KOPT-K1 (cell line): ENCODE measurements around the gene KLHL6.

Experiments
- H3K27ac ChIP-seq: fragments of 200-600 bp; sonication (generic); 2 replicates; pipeline ENCODE4 v1.5.1; 2016; ENCODE audit warnings: antibody characterized with exemption, mild to moderate bottlenecking, low read depth, low read length; ENCODE audit not compliant: poor library complexity, severe bottlenecking
- H3K36me3 ChIP-seq: fragments of 200-600 bp; sonication (generic); 2 replicates; pipeline ENCODE4 v1.5.1; 2017; ENCODE audit warnings: antibody characterized with exemption, mild to moderate bottlenecking, low read length, moderate library complexity; ENCODE audit not compliant: insufficient read depth
- H3K9me3 ChIP-seq: fragments of 200-600 bp; sonication (generic); 2 replicates; pipeline ENCODE4 v1.5.1; 2017; ENCODE audit warnings: antibody characterized with exemption, low read length, mild to moderate bottlenecking; ENCODE audit not compliant: insufficient read depth, poor library complexity, severe bottlenecking

The KLHL6 gene, protein sequence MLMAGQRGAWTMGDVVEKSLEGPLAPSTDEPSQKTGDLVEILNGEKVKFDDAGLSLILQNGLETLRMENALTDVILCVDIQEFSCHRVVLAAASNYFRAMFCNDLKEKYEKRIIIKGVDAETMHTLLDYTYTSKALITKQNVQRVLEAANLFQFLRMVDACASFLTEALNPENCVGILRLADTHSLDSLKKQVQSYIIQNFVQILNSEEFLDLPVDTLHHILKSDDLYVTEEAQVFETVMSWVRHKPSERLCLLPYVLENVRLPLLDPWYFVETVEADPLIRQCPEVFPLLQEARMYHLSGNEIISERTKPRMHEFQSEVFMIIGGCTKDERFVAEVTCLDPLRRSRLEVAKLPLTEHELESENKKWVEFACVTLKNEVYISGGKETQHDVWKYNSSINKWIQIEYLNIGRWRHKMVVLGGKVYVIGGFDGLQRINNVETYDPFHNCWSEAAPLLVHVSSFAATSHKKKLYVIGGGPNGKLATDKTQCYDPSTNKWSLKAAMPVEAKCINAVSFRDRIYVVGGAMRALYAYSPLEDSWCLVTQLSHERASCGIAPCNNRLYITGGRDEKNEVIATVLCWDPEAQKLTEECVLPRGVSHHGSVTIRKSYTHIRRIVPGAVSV

DNA sequence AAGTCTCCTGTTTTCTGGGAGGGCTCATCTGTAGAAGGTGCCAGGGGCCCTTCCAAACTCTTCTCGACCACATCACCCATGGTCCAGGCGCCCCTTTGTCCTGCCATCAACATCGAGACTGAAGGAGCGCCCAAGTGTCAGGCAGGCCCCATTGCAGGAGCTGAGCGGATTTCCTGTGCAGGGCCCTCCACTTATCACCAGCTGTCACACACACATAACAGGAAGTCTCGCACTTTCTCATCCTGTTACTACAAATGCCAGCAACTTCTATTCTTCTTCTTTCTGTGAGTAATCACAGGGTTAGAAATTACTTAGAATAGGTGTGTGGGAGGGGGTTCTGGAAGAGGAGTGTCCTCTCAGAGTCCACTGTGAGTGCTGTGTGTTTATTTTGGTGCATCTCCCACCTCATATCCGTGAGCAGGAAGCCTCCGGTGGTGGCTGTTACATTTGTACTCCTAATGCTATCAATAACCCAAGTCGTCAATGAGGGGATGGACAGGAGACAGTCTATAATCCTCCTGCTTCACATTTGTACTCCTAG is at the start of gene KLHL6:
KLHL6 (minus strand) TSS at position 166 of the 541 bp plus-strand sequence; CDS start at position 113, 53 bp downstream.
- Histone ChIP-seq H3K27ac (peak within 1 kb of the TSS; percentile 90), H3K9me3 (no peaks in the 10 kb centered on the region), H3K36me3 (no peaks in the 10 kb centered on the region)

DNA sequence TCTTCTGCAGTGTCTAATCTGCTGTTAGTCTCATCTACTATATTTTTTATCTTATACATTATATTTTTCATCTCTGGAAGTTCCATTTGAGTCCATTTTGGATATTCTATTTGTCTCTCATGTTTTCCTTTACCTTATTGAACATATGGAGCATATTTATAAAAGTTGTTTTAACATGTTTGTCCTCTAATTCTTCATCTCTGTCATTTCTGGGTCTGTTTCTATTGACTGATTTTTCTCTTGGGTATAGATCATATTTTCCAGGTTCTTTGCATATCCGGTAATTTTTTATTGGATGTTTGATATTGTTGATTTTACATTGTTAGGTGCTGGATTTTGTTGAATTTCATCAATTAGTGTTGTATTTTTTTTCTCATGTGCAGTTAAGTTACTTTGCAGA is 42.5 kb upstream of the KLHL6 start:
- Histone ChIP-seq H3K36me3 (no peaks in the 10 kb centered on the region), H3K27ac (no peak overlapping the region)

DNA sequence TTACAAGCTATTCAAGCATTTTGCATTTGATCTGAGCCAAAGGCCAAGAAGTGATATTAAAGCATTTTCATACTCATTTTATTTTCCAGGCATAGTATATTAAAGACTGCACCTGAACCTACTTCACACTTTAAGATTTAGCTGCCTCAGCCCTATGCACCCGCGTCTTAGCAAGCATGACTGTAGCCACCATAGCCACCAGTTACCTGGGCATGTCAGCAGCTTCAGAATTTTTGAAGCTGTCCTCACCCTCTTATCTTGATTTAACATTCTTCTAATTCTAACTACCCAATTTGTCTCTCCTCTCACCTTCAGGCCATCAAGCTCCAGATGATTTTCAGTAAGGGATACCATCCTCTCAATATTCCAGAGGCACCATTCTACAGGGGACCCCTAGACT is 39.1 kb upstream of the KLHL6 start:
- Histone ChIP-seq H3K9me3 (peaks cover 13% of the 10 kb centered on the region), H3K27ac (no peak overlapping the region), H3K36me3 (no peaks in the 10 kb centered on the region)

More for the DNA sequence above, 42.5 kb upstream of the KLHL6 start:
- H3K9me3 ChIP-seq: peaks cover 13% of the 10 kb centered on the region

DNA sequence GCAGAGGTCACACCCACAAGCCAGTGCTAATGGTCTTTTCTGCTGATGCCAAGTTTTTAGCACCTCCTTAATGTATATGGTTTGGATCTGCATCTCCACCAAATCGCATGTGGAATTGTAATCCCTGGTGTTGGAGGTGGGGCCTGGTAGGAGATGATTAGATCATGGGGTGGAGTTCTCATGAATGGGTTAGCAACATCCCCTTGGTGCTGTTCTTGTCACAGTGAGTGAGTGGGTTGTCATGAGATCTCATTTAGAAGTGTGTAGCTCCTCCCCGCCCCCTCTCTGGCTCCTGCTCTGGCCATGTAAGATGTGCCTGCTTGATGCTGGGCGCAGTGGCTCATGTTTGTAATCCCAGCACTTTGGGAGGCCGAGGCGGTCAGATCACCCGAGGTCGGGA is 37.3 kb upstream of the KLHL6 start:
- Histone ChIP-seq H3K36me3 (no peaks in the 10 kb centered on the region), H3K9me3 (peaks cover 6% of the 10 kb centered on the region), H3K27ac (no peak overlapping the region)

DNA sequence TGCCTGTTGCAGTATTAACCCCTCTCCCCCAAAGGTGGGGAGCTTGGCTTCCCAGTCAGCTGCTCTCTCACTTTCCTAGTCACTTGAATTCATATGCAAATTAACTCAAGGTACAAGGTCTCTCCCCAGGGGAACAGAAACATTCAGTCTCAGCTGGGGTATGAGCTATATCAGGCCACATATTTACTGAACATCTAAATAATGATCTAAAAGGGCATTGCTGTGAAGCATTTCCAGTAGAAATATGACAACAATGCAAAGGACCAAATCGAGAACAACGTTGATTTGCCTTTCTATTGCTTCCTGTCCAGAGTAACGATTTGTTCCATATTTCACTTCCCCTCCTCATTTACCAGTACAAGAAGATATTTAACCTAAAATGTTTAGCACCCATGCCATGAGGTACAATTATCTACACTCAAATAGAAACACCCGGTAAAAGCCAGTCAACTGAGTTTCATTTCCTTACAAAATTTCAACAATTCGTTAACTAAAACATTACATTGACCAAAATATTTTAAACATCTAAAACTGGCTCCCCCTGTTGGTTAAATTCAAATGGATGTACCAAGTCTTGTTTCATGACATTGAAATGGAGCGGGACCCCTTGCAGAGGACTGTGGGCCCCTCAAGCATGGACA is 36.5 kb upstream of the KLHL6 start:
- no peak overlapping the region for H3K27ac ChIP-seq
- H3K9me3 ChIP-seq: no peaks in the 10 kb centered on the region
- no peaks in the 10 kb centered on the region for H3K36me3 ChIP-seq

DNA sequence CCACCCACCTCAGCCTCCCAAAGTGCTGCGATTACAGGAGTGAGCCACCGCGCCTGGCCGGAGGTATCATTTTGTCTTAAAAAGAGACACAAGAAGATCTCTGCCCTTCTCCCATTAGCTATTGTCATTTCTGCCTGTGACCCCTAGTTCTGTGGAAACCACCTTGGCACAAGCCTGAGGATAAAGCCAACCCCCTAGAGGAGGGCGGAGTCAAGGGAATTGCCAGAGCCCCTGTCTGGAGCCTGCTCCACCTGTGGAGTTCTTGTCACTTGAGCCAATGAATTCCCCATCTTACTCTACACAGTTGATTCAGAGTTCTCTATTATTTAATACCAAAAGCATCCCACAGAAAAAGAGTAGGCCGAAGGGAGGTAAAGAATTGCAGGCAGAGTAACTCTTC is 34.9 kb upstream of the KLHL6 start:
- Histone ChIP-seq H3K27ac (no peak overlapping the region), H3K36me3 (no peaks in the 10 kb centered on the region), H3K9me3 (no peaks in the 10 kb centered on the region)

DNA sequence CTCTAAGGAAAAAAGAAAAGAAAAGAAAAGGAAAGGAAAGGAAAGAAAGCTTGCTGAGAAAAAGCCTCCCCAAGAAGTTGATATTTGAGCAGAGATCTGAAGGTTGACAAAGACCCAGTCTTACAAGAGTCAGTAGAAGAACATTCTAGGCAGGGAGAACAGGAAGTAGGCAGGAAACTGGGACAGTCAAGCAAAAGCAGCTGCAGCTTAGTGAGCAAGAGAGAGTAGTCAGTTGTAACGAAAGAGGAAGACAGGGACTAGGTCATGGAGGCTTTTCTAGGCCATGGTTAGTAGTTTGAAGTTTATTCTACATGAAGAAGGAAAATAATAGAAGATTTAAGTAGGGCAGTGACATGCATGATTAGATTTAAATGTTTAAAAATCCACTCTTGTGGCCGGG is 31.8 kb upstream of the KLHL6 start:
- Histone ChIP-seq H3K27ac (no peak overlapping the region), H3K36me3 (no peaks in the 10 kb centered on the region), H3K9me3 (no peaks in the 10 kb centered on the region)

DNA sequence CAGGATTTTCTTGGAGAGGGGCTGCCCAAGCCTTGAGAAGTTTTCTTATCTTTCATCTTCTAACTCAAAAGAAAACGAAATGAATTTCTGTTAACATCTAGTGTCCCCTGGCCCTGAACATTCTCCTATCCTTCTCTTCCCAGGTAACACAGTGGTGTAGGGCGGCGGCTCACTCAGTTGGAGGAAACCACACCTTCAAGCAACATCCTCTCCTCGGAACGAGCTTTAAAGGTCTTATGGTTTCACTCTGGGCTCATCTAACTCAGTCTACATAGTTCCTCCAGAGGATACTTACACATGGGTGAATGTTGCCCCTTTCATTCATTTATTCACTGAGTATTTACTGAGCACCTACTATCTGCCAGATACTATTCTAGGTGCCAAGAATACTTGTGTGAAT is 31.0 kb upstream of the KLHL6 start:
- no peak overlapping the region for H3K27ac ChIP-seq
- no peaks in the 10 kb centered on the region for H3K36me3 ChIP-seq
- H3K9me3 ChIP-seq: no peaks in the 10 kb centered on the region

DNA sequence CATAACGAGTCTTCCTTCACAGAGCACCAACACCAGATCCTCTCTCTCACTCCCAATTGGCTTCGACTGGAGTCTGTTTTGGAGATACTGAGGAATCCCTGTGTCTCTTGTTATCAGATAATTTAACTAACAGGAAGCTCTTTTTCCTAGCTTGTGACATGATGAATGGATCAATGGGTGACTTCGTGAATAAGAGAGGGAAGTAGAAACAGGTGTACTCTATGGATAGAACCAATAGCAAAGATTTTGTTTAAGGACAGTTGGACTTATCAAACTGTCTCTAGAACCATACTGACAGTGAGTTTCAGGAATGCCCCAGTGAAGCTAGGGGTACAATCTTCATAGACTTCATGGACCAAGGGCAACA is 29.4 kb upstream of the KLHL6 start:
- Histone ChIP-seq H3K27ac (no peak overlapping the region), H3K9me3 (no peaks in the 10 kb centered on the region), H3K36me3 (no peaks in the 10 kb centered on the region)

DNA sequence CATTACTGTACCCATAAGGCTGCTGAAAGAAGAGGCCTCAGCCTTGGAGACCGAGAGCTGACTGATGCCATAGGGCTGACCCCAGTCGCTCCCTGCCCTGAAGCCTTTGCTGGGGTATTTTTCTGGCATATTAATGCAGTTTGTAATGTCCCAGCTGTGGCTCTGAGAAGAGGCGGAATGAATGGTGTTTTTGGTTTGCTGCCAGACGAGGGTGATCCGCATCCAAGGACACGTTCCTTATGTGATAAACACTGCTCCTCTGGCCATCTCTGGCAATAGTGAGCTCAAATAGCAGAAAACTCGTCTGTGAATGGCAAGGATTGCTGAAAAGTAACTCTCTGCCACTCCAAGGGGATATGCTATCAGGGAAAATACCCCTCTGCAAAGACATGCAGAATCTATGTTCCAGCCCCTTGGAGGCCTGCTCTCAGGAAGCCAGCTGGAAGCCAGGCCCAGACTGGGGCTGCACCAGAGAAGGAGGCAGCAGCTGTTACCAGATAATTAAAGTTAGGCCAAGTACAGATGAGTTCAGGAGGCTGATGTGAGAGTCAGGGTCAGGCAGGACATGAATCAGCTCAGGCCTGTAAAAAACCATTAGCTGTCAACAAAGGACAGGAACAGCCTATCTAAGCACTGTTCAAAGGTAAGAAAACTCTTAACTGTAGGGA is 28.9 kb upstream of the KLHL6 start:
- H3K27ac ChIP-seq: no peak overlapping the region
- no peaks in the 10 kb centered on the region for H3K9me3 ChIP-seq
- H3K36me3 ChIP-seq: no peaks in the 10 kb centered on the region

DNA sequence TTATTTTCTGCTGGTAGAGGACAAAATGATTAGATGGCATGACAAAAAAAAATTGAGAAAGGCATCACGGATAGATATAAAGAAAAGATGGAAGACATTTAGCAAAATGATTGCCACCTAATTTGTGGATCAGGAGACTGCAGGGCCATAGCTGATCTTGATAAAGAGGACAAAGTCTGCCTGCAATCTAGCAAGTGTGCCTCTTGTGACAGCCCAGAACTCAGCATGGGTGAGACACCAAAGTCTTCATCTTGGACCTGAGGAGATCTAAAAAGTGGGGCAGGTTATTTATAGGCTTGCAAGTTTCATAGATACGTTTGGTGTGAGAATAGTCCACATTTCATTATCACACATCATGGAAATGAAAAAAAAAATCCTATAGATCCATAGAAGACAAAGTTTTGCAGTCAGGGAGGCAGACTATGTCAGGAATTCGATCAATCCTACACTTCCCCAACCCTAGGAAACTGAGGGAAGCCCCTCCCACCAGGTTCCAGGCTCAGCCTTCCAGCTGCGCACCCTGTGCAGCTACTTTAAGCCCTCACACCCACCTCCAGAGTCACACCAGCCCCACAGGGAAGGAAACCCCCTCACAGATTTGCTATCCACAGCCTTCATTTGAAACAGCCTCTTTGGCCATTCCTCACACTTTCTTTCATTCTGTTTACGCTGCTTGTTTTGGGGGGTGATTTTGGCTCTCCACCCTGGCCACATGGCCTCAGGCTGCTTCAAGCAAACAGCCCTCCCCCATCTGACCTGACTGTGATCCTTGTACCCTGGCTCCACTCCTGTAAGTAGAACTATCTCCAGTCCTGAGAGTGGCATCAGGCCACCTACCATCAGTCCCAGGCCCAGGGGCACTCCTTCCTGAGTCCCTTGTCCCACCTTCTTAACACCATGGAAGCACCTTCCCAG is 28.1 kb upstream of the KLHL6 start:
- H3K27ac ChIP-seq: no peak overlapping the region
- no peaks in the 10 kb centered on the region for H3K36me3 ChIP-seq
- no peaks in the 10 kb centered on the region for H3K9me3 ChIP-seq

DNA sequence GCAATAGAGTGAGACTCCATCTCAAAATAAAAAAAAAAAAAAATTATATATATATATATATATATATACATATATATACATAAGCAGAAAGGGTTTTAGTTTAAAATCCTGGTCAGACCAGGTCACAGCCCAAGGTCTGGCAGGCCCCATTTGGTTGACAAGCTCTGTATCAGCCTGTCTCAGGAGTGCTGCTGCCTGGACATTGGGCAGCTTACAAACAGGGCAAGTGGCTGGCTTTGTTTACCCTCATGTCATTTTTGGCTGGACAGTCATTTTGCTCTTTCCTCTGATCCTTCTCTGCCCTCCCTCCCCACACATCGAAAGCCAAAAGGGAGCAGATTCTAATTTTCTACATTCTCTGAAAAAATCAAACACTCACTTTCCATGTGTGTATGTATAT is 26.7 kb upstream of the KLHL6 start:
- Histone ChIP-seq H3K36me3 (no peaks in the 10 kb centered on the region), H3K27ac (no peak overlapping the region), H3K9me3 (no peaks in the 10 kb centered on the region)

DNA sequence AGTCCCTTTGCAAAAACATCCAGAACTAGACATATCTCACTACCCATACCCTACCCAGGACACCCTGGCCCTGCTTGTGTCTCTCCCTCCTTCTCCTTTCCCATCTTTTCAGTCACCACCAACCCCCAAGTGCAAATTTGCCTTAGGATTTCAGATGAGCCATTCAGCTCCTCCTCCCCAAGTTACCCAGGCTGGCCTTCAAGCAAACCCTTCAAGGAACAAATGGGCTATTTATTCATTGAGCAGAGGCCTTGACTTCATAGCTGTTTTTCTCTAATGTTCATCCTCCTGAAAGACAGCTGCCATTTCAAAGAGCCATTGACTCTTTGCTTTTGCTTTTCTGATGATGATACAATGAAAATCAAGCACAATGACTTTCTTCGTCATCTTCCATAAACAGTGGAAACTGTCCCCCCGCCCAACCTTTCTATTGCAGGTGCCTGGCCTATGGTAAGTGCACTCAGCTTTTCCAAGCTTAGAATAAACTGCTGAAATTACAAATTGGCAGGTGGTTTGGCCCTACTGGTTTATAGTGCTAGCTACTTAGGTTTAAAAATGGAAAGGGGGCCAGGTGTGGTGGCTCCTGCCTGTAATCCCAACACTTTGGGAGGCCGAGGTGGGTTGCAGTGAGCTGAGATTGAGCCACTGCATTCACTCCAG is 26.1 kb upstream of the KLHL6 start:
- no peaks in the 10 kb centered on the region for H3K9me3 ChIP-seq
- no peak overlapping the region for H3K27ac ChIP-seq
- H3K36me3 ChIP-seq: no peaks in the 10 kb centered on the region
